HG02678 (cell line): ENCODE data around the gene PTPRJ.

Source experiments
- ATAC-seq: cut with Tn5 transposase; IDR thresholded peaks from one replicate; pipeline ENCODE4 v1.9.1; 2021; ENCODE audit warnings: mild to moderate bottlenecking, moderate library complexity; ENCODE audit not compliant: unreplicated experiment

PTPRJ gene

GRCh38 chr11:48141475-48142122 lies 161.2 kb downstream of the PTPRJ start:
- no peak for ATAC-seq

- no peak for ATAC-seq
Observed at GRCh38 chr11:48142889-48143288, 162.5 kb downstream of the PTPRJ start.

- ATAC-seq = no peak
Observed at GRCh38 chr11:48148749-48149148, 168.4 kb downstream of the PTPRJ start.

GRCh38 chr11:48150213-48150612 lies 169.9 kb downstream of the PTPRJ start:
- ATAC-seq = no peak

- ATAC-seq = no peak
Observed at GRCh38 chr11:48154151-48154550, 173.8 kb downstream of the PTPRJ start.

GRCh38 chr11:48161951-48162884 lies 181.9 kb downstream of the PTPRJ start:
- ATAC-seq = no peak

GRCh38 chr11:48162885-48163268 lies 182.5 kb downstream of the PTPRJ start:
- ATAC-seq = no peak

- no peak for ATAC-seq
Observed at GRCh38 chr11:48163360-48164100, 183.2 kb downstream of the PTPRJ start.

GRCh38 chr11:48164836-48165235 lies 184.5 kb downstream of the PTPRJ start:
- no peak for ATAC-seq

GRCh38 chr11:48165426-48165825 lies 185.1 kb downstream of the PTPRJ start:
- no peak for ATAC-seq

GRCh38 chr11:48167380-48167779 lies 187.0 kb downstream of the PTPRJ start:
- no peak for ATAC-seq

- ATAC-seq = no peak
Observed at GRCh38 chr11:48168815-48169214, 188.5 kb downstream of the PTPRJ start.

GRCh38 chr11:48169259-48169658 lies 188.9 kb downstream of the PTPRJ start:
- no peak for ATAC-seq

GRCh38 chr11:48169717-48170116 lies 189.4 kb downstream of the PTPRJ start:
- no peak for ATAC-seq

GRCh38 chr11:48170241-48171233 lies 190.2 kb downstream of the PTPRJ start:
- ATAC-seq = no peak

- peak; percentile 79 for ATAC-seq
Observed at GRCh38 chr11:48172818-48173609, 192.7 kb downstream of the PTPRJ start.

- no peak for ATAC-seq
Observed at GRCh38 chr11:48177661-48178060, 197.3 kb downstream of the PTPRJ start.

GRCh38 chr11:48180627-48181026 lies 200.3 kb downstream of the PTPRJ start:
- no peak for ATAC-seq

- ATAC-seq = no peak
Observed at GRCh38 chr11:48182860-48183526, 202.6 kb downstream of the PTPRJ start.
